GM19452 (cell line): ENCODE measurements around the gene HMGCS1.
"Not testable (repeated sequence)": the region's sequence is repeated elsewhere in the genome, so short reads cannot be mapped to it uniquely, and the experiment has no call there.

Source experiments
- ATAC-seq: cut with Tn5 transposase; IDR thresholded peaks from one replicate; pipeline ENCODE4 v1.9.1; 2021; ENCODE audit not compliant: unreplicated experiment

Gene HMGCS1

DNA sequence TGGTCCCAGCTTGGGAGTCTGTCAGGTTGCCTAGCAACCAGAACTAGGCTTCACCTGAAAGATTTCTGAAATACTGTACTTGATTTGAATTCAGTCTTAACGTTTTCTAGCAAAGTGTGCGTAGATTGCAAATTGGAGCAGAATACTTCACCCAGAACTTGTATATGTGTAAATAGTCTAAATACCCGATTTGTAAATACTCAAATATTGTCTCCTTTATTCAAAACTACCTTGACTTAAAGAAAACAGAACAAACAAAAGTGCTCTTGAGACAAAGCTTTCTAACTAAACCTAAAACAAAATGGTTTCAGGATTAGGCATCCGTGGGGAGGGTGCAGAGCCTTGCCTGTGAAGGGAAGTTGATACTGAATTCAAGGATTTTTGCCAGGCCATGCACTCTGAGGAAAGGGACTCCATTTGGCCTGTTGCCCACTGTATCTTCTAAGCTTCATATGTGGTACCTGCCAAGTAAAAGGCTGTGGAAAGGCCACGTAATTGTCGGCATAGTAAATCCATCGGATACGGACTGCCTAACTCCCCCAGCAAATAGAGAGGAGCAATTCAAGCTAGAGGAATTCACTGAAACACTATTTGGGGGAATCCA is 744 bp upstream of the HMGCS1 start:
- ATAC-seq, result no peak

DNA sequence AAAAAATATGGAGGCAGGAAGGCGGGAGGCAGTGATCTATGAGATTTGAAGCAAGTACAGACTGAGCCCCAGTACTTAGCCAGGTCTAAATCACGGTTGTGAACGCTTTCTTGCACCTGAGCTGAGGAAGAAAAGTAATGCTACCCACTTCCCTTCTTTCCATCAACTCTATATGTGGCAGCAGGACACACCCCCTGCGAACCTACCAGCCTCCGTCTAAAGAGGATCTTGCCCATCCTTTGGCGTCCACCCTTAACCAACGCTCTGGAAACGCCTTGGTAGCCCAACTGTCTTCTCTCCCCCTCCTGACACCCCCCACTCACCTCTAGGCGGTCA is 545 bp downstream of the HMGCS1 start:
- ATAC-seq, result peak; percentile 5

DNA sequence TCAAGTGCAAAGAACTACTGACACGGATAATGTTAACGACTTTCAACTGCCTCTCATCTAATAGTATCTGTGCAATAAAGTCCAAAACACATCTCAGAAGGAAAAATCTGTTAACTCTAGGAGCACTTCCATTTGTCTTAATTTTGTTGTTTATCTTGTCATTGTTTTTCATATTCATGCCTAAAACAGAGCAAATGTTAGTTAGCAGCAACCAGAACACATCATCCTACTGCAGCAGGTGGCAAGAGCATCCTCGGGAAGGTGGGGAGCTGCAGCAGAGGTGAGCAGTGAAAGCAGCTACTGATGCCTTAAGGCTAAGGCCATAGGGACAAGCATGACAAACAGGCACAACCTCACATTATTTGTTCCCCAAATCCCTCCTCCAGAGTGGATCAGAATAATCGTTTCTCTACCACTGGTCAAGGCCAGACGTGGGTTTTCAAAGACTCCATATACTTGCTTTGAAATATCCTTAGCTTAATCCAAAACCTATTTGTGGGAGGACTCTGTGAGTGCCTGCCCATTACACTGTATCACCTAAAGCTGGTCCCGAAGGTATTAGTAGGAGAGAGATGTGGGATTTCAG is 1.0 kb downstream of the HMGCS1 start:
- ATAC-seq, result no peak

DNA sequence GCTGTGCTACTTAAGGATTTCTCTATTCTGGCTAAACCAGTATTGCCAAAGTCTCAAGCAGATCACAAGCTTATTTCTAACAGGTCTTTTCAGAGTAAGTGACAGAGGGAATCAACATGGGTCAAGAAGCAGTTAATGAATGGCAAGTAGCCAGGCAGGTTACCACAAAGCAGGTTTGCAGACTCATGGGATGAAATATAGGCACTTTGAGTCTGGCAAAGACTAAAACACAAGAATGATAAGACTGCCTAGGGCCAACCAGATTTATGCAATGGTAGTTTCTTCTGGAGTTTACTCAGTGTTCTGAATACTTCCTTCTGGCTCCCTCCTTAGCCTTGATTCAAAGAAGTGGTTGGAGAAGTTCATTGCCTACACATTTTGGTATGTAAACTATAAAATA is 3.6 kb downstream of the HMGCS1 start:
- no peak for ATAC-seq

DNA sequence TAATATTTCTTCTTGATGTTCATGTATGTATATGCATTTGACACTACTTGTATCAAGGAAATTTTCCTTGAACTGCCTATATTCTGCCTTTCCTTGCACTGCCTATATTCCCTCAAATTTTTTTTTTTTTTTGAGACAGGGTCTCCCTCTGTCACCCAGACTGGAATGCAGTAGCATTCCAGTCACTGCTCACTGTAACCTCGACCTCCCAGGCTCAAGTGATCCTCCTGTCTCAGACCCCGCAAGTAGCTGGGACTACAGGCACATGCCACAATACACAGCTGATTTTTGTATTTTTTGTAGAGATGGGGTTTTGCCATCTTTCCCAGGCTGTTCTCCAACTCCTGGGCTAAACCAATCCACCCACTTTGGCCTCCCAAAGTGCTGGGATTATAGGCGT is 4.1 kb downstream of the HMGCS1 start:
- ATAC-seq, result no peak

DNA sequence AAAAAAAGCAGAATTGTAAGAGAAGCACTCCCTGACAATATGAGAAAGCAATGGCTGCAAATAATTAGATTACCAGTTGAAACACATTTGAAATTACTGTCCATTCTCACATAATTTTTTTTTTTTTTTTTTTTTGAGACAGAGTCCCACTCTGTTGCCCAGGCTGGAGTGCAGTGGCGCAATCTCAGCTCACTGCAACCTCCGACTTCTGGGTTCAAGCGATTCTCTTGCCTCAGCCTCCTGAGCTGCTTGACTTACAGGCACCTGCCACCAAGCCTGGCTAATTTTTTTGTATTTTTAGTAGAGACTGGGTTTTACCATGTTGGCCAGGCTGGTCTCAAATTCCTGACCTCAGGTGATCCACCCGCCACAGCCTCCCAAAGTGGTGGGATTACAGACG is 6.3 kb downstream of the HMGCS1 start:
- ATAC-seq, result not testable (repeated sequence)

DNA sequence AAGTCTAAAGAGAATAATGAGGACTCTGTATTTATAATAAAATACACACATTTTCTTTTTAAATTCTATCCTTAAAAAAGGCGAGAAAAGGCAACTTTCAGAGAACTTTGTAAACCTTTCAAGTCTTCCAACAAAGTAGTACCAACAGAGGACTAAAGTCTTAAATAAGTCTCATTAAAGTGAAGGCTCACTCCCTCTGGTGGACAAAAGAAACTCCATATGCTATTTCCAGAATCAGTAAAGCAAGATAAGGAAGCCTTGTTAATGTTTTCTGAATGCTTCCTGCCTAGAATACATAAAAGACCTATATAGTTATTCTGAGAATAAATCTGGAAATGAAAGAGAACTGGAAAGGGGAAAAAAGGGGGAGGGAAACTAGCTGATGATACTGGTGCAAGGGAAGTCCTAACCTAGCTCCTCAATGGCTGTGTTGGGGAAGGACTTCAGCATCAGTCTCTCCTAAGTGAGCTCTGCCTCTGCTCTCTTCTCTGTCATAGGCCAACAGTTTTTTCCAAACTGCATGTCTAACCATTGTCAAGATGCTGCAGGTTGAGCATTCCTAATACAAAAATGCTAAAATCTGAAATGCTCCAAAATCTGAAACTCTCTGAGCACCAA is 7.2 kb downstream of the HMGCS1 start:
- ATAC-seq, result peak; percentile 60

DNA sequence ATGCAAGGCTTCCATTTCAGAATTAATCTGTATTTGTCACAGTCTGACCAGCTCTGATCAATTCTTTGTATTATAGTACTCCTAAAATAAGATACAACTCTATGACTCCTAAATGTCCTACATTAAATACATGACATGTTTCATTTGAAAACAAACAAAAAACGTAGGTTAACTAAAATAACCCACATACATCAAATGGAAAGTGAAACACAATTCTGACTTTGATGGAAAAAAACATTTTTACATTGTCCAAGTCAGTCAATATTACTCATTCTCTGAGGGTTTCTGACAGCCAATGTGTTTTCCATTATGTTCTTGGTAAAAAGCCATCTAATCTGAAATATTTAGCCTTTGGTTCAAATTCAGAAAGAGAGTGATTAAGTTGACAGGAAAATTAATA is 8.7 kb downstream of the HMGCS1 start:
- no peak for ATAC-seq

DNA sequence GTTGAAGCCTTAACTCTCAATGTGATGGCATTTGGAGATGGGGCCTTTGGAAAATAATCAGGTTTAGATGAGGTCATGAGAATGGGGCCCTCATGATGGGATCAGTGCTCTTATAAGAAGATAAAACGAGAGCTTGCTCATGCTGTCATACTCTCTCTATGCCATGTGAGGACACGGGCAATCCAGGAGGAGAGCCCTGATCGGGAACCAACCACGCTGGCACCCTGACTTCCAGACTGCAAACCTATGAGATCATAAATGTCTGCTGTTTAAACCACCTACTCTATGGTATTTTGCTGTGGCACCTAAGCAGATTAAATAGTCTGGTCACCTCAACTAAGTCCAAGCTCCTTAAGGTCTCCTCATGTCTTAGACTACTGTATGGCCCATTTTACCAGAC is 10.0 kb downstream of the HMGCS1 start:
- ATAC-seq, result no peak

DNA sequence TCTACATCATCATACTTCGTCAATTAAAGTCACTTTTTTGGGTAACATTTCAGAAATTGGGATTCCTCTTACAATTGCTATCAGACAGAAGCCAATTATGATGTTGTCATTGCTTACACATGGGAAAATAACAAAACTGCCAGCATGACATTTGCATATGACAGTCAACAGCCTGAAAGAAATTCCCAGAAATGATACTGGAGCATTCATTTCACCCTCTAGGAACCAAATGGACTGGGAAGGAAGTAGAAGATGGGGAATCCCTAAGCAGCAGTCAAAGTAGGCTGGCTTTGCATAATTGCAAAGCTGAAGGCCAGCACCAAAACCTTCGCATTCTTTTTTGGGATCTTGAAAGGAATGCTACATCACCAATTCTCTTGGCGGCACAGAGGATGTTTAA is 10.7 kb downstream of the HMGCS1 start:
- ATAC-seq, result no peak

DNA sequence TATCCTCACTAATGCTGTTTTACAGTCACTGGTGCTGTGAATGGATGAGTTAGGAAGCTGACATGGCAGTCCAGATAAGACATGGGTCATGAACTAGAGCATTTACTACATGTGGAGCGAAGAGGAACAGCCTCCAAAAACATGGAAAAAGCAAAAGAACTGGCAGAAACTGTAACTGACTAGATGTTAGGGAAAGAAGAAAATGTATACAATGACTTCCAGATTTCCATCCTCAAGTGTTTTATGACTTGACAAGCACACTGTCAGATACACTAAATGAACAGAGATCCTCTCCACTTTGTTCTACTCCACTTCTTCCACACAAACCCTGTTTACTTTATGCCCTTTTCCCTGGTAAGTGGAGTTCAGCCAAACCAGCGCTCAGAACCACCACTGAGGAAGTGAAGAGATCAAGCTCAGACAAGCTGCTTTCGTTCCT is 11.5 kb downstream of the HMGCS1 start:
- ATAC-seq, result no peak

DNA sequence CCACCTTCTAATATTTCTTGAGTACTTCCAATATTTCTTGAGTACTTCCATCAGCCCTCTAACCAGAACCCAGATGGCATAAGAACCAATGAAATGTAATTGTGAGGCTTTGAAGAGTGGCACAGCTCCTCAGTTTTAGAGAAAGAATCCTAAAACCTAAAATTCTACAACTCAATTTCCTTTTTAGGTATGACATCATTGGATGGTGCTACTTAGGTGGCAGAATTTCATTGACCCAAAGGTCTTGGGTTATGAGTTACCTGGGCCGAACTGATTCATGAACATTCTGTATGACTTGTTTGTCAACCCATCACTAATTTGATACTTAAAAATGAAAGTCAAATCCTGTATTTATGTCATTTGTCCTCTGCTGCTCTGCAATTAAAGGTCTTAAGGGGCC is 13.1 kb downstream of the HMGCS1 start:
- no peak for ATAC-seq

DNA sequence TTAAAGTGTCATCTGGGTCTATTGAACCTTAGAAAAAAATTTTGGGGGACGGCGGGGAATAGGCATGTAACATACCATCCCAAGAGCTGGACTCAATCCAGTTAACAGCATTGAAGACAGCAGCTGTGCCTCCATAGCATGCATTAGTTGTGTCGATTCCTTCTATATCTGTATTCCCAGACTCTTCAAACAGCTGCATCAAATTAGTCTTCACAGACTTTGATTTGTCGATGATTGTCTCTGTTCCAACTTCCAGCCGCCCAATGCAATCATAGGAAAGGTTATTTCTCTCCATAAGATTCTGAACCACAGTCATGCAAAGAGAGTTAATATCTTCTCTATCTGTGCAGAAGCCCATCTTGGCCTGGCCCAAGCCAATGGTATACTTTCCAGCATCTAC is 14.8 kb downstream of the HMGCS1 start:
- ATAC-seq, result no peak

DNA sequence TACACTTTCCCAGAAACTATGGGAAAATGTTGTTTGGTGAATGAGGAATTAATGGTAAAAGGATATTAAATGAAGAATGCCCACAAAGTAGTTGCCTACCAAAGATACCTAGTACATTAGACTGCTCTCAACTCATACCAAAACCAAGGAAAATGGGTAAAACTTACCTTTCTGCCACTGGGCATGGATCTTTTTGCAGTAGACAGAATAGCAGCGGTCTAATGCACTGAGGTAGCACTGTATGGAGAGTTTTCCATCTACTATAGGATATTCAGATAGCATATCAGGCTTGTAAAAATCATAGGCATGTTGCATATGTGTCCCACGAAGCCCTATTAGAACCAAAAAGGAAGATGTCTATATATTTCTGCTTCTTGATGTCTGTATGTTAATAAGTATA is 16.4 kb downstream of the HMGCS1 start:
- no peak for ATAC-seq

DNA sequence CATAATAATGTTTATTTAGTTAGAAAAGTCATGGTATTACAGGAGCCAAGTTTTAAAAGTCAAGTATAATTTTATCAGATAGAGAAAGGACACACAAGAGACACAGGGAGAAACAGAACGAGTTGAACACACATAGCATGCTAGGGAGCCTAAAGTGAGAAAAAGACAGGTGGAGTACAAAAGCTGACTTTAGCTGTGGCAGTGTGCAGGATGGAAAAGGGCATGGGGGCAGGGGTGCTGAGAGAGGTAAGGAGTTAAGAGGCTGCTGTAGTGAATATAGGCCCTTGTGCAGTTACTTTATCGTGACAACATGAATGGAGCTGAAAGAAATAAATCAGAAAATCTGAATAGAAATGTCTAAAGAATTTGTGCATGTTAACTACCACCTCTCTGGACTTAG is 18.0 kb downstream of the HMGCS1 start:
- ATAC-seq, result no peak

DNA sequence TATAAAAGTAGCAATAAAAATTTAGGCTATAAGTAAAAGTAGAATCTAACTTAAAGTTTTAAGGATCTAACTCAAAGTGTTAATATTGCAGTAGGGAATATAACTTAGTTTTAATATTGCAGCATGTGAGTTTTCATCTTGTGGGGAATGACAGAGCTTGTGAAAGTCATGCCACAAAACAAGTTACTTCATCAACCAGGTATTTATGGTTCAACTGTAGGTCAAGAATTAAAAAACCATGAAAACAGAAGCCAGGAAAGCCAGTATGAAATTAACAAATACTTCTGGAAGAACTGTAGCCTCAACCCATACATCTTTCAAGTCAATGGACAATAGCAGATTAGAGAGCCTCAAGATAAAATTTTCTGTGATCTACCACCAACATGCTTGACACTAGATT is 19.0 kb downstream of the HMGCS1 start:
- ATAC-seq, result no peak

DNA sequence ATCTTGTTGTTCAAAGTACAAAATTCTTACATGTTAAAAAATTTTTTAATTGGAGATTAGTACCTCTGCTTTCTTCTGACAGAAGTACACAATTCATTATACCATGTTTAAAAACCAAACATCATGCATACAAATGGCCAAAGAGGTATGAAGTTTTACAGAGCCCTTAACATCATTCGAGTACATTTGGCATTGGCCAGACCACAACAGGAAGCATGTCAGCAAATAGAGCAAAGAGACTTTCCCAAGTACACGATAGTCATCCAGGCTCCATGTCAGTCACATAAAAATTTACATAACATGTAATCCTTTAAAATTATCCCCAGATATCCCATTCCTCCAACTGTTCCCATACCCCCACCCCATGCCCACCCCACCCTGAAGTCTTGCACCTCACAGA is 22.5 kb downstream of the HMGCS1 start:
- no peak for ATAC-seq

DNA sequence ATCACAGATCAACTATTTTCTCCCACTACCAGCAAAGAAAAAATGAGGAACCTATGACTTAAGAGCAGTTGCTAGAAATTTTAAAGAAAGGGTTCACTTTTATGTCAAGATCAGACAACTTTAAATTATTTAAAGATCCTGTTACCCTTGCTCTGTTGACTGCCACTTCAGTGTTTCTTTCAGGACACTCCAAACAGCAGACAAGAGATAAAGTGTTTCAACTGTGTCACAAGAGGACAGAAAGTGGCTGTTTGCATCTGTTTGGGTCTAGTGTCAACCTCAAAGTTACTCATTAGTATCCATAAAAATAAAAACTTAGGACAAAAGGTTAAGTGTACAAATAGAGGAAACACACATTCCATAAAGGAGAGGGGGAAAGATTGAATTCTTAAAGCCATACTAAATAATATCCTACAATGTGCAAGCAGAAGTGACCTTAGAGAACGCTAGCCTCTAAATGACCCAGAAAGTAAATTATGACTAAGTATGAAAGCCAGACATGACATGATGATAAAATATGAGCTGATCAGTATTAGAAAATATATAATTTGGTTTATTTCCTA is 24.9 kb downstream of the HMGCS1 start:
- no peak for ATAC-seq

DNA sequence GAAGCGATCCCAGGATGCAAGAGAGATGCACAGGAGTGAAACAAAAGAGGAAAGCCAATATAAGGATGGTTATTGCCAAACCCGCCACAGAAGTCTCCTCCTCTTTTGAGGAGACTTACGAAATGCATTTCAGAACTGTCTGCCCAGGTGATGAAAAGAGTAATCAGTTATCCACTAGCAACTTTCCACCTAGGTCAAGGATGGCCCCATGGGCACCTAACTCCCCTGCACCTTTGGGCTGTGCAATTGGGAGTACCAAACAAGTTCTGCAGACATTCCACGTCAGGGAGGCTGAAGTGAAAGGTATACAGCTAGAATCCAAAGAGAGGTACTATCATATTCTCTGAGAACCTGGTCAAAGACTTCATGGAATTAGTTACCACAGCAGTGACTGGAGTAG is 25.7 kb downstream of the HMGCS1 start:
- ATAC-seq, result no peak

DNA sequence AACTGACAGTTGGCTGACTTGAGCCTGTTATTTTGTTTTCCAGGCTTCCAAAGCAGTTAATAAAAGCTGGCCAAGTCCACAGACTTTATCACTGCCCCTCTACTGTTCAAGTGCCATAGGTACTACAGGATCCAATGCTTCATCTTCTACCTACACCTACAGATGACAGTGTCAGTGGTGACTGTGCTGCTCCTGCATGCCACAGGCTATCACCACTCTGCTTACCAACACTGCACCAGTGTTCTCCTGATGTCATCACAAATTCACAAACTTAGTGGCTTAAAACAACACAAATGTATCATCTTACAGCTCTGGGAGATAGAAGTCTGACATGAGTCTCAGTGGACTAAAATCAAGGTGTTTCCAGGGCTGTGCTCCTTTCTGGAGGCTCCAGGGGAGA is 26.6 kb downstream of the HMGCS1 start:
- no peak for ATAC-seq

DNA sequence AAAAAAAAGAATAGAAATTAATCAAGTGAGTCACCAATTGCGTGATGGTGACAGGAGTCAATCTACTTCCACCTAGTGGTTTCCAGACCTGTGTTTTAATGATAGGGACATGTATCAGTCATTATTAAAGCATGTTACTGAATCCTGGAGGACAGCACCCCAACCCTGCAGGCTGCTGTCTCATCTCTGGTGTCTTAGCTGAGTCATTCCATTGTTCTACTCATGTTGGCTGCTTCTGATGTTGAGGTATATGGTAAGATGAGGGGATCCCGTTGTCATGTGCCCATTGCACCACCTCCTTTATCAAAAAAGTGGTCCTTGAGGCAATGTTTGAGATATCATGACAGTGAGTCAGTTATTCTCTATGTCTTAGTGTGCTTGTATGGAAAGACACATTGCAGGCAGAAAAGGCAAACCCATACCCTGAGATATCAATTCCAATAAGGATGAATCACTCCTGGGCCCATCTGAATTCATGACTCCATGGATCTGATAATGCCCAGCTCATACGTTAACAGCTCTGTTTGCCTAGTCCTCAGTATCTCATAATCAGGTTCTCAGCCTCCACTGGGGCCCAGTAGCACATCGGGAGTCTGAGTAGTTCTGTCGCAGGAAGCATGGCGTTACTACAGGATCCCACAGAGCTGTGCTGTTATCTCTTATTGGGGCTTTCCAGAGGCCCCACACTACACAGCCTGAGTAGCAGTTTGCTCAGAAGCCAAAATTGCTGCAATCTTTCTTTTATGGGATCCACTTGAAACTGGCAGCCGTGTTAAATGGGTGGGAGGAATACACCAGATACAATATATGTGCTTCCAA is 31.2 kb downstream of the HMGCS1 start:
- no peak for ATAC-seq
